ENCODE results near the gene COQ4. TPM values are rescaled to one million over a fixed set of nuclear protein-coding genes. Genes with fewer than 3 reads are reported as not detected.

The COQ4 gene
- total RNA-seq, 4 donors from 2014 or later = 25.1 to 42.4 (median 34.3) TPM

DNA sequence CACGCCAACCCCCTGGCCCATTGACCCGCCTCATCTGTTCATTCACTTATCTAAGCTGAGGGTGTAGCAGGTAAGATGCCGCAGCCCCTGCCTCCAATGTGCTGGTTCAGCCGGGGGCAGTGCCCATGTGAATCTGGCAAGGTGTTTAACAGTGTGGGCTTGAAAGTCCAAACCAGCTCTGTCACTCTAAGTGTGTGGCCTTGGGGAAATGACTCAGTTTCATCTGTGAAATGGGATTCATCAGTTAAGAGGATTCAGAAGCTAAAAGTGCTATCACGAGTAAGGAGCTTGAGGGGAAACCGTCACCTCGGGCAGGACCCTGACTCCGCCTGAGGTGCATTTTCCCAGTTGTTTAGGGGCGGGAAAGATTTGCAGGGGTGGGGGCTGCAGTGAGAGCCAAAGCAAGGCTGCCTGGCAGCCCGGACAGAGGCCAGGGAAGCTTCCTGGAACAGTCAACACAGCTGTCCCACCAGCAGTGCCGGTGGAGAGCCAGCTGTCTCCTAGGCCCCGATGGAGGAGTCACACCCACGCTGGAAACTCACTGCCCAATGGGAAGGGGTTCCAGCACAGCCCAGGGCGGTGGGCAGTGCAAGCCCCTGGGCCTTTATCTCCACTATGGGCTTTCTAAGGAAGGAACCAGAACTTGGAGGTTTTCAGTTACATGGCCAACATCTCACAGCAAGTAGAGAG is 38.8 kb downstream of the COQ4 start:
- H3K4me3 ChIP-seq = peak overlapping the region; percentile 42 to 53 (median 47)
- peak overlapping the region; percentile 19 to 57 (median 46) for H3K27ac ChIP-seq
- in situ Hi-C loops (cut with MboI; ENCODE audit: low sequenced_read_pairs in 4 of 4) (loop anchor here in 2 of 4 donors (5.0 to 10.0 kb wide), 2 partner anchors 51 to 53 kb away; no protein-coding TSS in a partner anchor), intact Hi-C loops (cut with DNase I; ENCODE audit: low total_unique reads) (no loop called here)
- H3K36me3 ChIP-seq = peaks cover 0 to 3% of the 10 kb centered on the region in 2 donors
- ATAC-seq (peak in 1 of 2 donors; percentile 13), DNase-seq (no peak)
- no peaks in the 10 kb centered on the region for H3K27me3 ChIP-seq
- TF ChIP-seq, protein P1, sequence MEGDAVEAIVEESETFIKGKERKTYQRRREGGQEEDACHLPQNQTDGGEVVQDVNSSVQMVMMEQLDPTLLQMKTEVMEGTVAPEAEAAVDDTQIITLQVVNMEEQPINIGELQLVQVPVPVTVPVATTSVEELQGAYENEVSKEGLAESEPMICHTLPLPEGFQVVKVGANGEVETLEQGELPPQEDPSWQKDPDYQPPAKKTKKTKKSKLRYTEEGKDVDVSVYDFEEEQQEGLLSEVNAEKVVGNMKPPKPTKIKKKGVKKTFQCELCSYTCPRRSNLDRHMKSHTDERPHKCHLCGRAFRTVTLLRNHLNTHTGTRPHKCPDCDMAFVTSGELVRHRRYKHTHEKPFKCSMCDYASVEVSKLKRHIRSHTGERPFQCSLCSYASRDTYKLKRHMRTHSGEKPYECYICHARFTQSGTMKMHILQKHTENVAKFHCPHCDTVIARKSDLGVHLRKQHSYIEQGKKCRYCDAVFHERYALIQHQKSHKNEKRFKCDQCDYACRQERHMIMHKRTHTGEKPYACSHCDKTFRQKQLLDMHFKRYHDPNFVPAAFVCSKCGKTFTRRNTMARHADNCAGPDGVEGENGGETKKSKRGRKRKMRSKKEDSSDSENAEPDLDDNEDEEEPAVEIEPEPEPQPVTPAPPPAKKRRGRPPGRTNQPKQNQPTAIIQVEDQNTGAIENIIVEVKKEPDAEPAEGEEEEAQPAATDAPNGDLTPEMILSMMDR (IDR thresholded peaks at IDR 0.05 in 4 of 5, conservative IDR thresholded peaks at IDR 0.05 in 1 of 5) = no peak
- TF ChIP-seq POLR2A (IDR thresholded peaks at IDR 0.05) = no peak
- no peaks in the 10 kb centered on the region for H3K9me3 ChIP-seq
- H3K4me1 ChIP-seq = peaks cover 15 to 19% of the 10 kb centered on the region in 2 donors

DNA sequence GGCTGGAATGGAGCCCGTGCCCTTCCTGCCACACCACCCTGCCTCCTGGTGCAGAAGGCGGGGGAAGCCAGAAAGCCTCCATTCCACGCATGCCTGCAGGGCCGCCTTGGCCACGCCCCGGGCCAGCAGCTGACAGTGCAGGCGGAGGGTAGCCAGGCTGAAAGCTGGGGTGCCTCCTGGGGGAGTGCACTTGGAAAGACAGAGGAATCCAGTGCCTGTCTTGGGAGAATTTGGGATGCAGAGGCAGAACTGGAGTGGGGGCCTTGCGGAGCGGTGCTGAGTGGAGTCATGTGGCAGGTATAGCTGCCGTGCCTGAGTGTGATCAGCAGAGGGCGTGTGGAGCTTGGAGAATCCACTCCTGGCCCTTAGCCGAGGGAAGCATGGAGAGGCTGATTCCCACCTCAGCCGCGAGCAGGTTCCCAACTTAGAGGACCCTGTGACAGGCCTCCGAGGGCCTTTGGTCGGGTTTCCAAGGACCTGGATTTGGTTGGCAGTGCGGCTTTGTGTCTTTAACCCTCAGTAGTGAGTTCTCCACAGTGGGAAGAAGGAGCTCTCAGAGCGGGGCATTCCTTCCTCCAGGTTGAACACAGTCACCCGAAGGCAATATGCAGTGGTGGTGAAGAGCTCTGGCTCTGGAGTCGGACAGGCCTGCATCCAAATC is 39.5 kb downstream of the COQ4 start:
- intact Hi-C loops (cut with DNase I; ENCODE audit: low total_unique reads) (loop anchor here (1.0 to 2.0 kb wide), 3 partner anchors 9 to 59 kb away; partner anchors contain the start of genes CERCAM and URM1), in situ Hi-C loops (cut with MboI; ENCODE audit: low sequenced_read_pairs in 4 of 4) (loop anchor here in 2 of 4 donors (5.0 to 10.0 kb wide), 2 partner anchors 50 to 53 kb away; no protein-coding TSS in a partner anchor)
- H3K9me3 ChIP-seq = no peaks in the 10 kb centered on the region
- ATAC-seq (peak; percentile 96 to 98), DNase-seq (peak; percentile 72 to 80)
- peaks cover 15 to 19% of the 10 kb centered on the region in 2 donors for H3K4me1 ChIP-seq
- no peaks in the 10 kb centered on the region for H3K27me3 ChIP-seq
- peak overlapping the region; percentile 19 to 57 (median 46) for H3K27ac ChIP-seq
- no peaks in the 10 kb centered on the region for H3K36me3 ChIP-seq
- TF ChIP-seq, protein P1 (IDR thresholded peaks at IDR 0.05 in 4 of 5, conservative IDR thresholded peaks at IDR 0.05 in 1 of 5) = peak; percentile 79 to 87 (median 85)
- no peak for TF ChIP-seq POLR2A (IDR thresholded peaks at IDR 0.05)
- H3K4me3 ChIP-seq = peak overlapping the region; percentile 42 to 53 (median 47)

DNA sequence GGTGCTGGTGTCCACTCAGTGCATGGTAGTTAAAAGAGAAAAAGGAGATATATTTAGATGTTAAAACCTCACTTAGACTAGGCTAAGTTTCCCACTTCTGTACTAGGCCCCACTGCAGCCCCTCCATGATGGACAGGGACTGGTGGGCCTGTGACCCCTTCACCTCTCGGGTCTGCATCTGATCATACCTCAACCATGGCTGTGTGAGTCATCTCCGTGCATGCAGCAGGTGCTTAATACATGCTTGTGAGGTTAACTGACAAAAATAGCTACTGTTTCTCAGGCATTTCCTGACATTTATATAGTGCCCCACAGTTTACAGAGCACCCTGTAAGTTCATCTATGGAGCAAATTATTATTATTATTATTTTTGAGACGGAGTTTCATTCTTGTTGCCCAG is 40.1 kb downstream of the COQ4 start:
- H3K4me3 ChIP-seq = no peak overlapping the region
- no peaks in the 10 kb centered on the region for H3K27me3 ChIP-seq
- H3K9me3 ChIP-seq = no peaks in the 10 kb centered on the region
- H3K27ac ChIP-seq = no peak overlapping the region
- no peak for ATAC-seq
- no peaks in the 10 kb centered on the region for H3K36me3 ChIP-seq
- in situ Hi-C loops (cut with MboI; ENCODE audit: low sequenced_read_pairs in 4 of 4) = loop anchor here in 2 of 4 donors (5.0 to 10.0 kb wide), 2 partner anchors 50 to 52 kb away; no protein-coding TSS in a partner anchor
- intact Hi-C loops (cut with DNase I; ENCODE audit: low total_unique reads) = loop anchor here (1.0 to 2.0 kb wide), 3 partner anchors 9 to 58 kb away; partner anchors contain the start of genes CERCAM and URM1
- TF ChIP-seq, protein P1 (IDR thresholded peaks at IDR 0.05 in 4 of 5, conservative IDR thresholded peaks at IDR 0.05 in 1 of 5) = no peak
- no peak for TF ChIP-seq POLR2A (IDR thresholded peaks at IDR 0.05)
- no peak for DNase-seq
- peaks cover 15 to 19% of the 10 kb centered on the region in 2 donors for H3K4me1 ChIP-seq

DNA sequence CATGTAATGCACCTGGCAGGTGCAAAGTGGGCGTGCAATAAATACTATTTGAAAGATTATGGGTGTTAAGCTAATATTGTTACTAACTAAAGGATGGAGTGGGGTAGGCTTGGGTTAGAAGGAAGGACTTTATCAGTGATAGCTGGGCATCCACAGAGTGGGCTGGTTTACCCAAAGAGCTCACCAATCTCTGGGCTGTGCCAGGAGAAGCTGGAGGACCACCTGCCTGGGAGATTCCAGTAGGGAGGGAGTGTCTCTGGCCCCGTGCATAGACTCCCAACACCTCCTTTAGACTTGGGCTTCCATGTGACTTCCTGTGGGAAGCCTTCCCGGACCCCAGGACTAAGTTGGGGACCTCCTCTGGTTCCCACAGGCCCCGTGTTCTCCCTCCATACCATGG is 42.9 kb downstream of the COQ4 start:
- Histone ChIP-seq H3K27ac (peak overlapping the region in 1 of 4 donors; percentile 55), H3K9me3 (no peaks in the 10 kb centered on the region), H3K4me1 (peaks cover 20 to 25% of the 10 kb centered on the region in 2 donors), H3K36me3 (no peaks in the 10 kb centered on the region), H3K4me3 (peak overlapping the region in 1 of 4 donors; percentile 44), H3K27me3 (no peaks in the 10 kb centered on the region)
- intact Hi-C loops (cut with DNase I; ENCODE audit: low total_unique reads) = no loop called here
- TF ChIP-seq POLR2A (IDR thresholded peaks at IDR 0.05) = no peak
- TF ChIP-seq, protein P1 (IDR thresholded peaks at IDR 0.05 in 4 of 5, conservative IDR thresholded peaks at IDR 0.05 in 1 of 5) = no peak
- in situ Hi-C loops (cut with MboI; ENCODE audit: low sequenced_read_pairs in 4 of 4) = loop anchor here in 1 of 4 donors (10.0 kb wide), 1 partner anchor 49 kb away; no protein-coding TSS in a partner anchor
- DNase-seq (no peak), ATAC-seq (no peak)
